ENCODE results near the gene CDX2. TPM values are rescaled to one million over a fixed set of nuclear protein-coding genes. Genes with fewer than 3 reads are reported as not detected.

CDX2 gene
- total RNA-seq, 4 donors from 2014 or later: 119 to 199 (median 136) TPM

GRCh38 chr13:28001837-28002473, 32.8 kb upstream of the CDX2 start:
- in situ Hi-C loops (cut with MboI; ENCODE audit: low pct_ligation_motif_present in 1 of 4, low pct_unique_long_range_greater_than_20kb in 1 of 4, low sequenced_read_pairs in 3 of 4) (no loop called here), intact Hi-C loops (cut with DNase I; ENCODE audit: low total_unique reads) (no loop called here)
- no peak overlapping the region for H3K4me3 ChIP-seq
- DNase-seq: no peak
- no peaks in the 10 kb centered on the region for H3K27me3 ChIP-seq
- H3K9me3 ChIP-seq: no peaks in the 10 kb centered on the region
- 81 to 90% methylated on average over 4 to 16 of the region's 20 CpGs for WGBS, 2 donors (ENCODE audit: low coverage in 1 of 2)
- TF ChIP-seq CTCF (IDR thresholded peaks at IDR 0.05) (no peak), POLR2A (IDR thresholded peaks at IDR 0.05) (no peak), POLR2AphosphoS5 (IDR thresholded peaks at IDR 0.05) (no peak), EP300 (IDR thresholded peaks at IDR 0.05; ENCODE audit: low read depth) (no peak)
- no peak overlapping the region for H3K27ac ChIP-seq
- H3K36me3 ChIP-seq: no peaks in the 10 kb centered on the region
- H3K4me1 ChIP-seq: no peaks in the 10 kb centered on the region

- intact Hi-C loops (cut with DNase I; ENCODE audit: low total_unique reads) (no loop called here), in situ Hi-C loops (cut with MboI; ENCODE audit: low pct_ligation_motif_present in 1 of 4, low pct_unique_long_range_greater_than_20kb in 1 of 4, low sequenced_read_pairs in 3 of 4) (no loop called here)
- no peaks in the 10 kb centered on the region for H3K9me3 ChIP-seq
- H3K27ac ChIP-seq: no peak overlapping the region
- H3K4me3 ChIP-seq: no peak overlapping the region
- H3K27me3 ChIP-seq: no peaks in the 10 kb centered on the region
- 77% methylated on average over 11 of the region's 11 CpGs; no CpG with 5 or more reads in 1 of the 2 donors for WGBS, 2 donors (ENCODE audit: low coverage in 1 of 2)
- TF ChIP-seq POLR2AphosphoS5 (IDR thresholded peaks at IDR 0.05) (no peak), CTCF (IDR thresholded peaks at IDR 0.05) (no peak), EP300 (IDR thresholded peaks at IDR 0.05; ENCODE audit: low read depth) (no peak), POLR2A (IDR thresholded peaks at IDR 0.05) (no peak)
- H3K36me3 ChIP-seq: no peaks in the 10 kb centered on the region
- no peak for DNase-seq
- no peaks in the 10 kb centered on the region for H3K4me1 ChIP-seq
These were observed 31.9 kb upstream of the CDX2 start for GRCh38 chr13:28001049-28001448.

GRCh38 chr13:28000567-28000966, 31.5 kb upstream of the CDX2 start:
- 44 to 100% methylated on average over 1 to 5 of the region's 5 CpGs for WGBS, 2 donors (ENCODE audit: low coverage in 1 of 2)
- no peak overlapping the region for H3K27ac ChIP-seq
- TF ChIP-seq CTCF (IDR thresholded peaks at IDR 0.05) (no peak), POLR2AphosphoS5 (IDR thresholded peaks at IDR 0.05) (no peak), POLR2A (IDR thresholded peaks at IDR 0.05) (no peak), EP300 (IDR thresholded peaks at IDR 0.05; ENCODE audit: low read depth) (no peak)
- in situ Hi-C loops (cut with MboI; ENCODE audit: low pct_ligation_motif_present in 1 of 4, low pct_unique_long_range_greater_than_20kb in 1 of 4, low sequenced_read_pairs in 3 of 4): no loop called here
- no peaks in the 10 kb centered on the region for H3K27me3 ChIP-seq
- H3K9me3 ChIP-seq: no peaks in the 10 kb centered on the region
- no peak overlapping the region for H3K4me3 ChIP-seq
- intact Hi-C loops (cut with DNase I; ENCODE audit: low total_unique reads): no loop called here
- no peak for DNase-seq
- no peaks in the 10 kb centered on the region for H3K4me1 ChIP-seq
- no peaks in the 10 kb centered on the region for H3K36me3 ChIP-seq

GRCh38 chr13:27997904-27998522, 28.9 kb upstream of the CDX2 start:
- TF ChIP-seq POLR2AphosphoS5 (IDR thresholded peaks at IDR 0.05) (no peak), EP300 (IDR thresholded peaks at IDR 0.05; ENCODE audit: low read depth) (no peak), POLR2A (IDR thresholded peaks at IDR 0.05) (no peak), CTCF (IDR thresholded peaks at IDR 0.05) (peak; percentile 18 to 46 (median 39))

More at GRCh38 chr13:27997904-27998522, 28.9 kb upstream of the CDX2 start:
- Histone ChIP-seq H3K36me3 (no peaks in the 10 kb centered on the region), H3K9me3 (no peaks in the 10 kb centered on the region), H3K4me1 (no peaks in the 10 kb centered on the region), H3K4me3 (no peak overlapping the region), H3K27me3 (no peaks in the 10 kb centered on the region), H3K27ac (no peak overlapping the region)
- peak; percentile 65 for DNase-seq
- intact Hi-C loops (cut with DNase I; ENCODE audit: low total_unique reads) (no loop called here), in situ Hi-C loops (cut with MboI; ENCODE audit: low pct_ligation_motif_present in 1 of 4, low pct_unique_long_range_greater_than_20kb in 1 of 4, low sequenced_read_pairs in 3 of 4) (loop anchor here in 3 of 4 donors (25.0 kb wide), 2 partner anchors 461 to 1011 kb away; no protein-coding TSS in a partner anchor)
- WGBS, 2 donors (ENCODE audit: low coverage in 1 of 2): 40 to 56% methylated on average over 6 to 7 of the region's 7 CpGs
